ENCODE results near the gene HINT3.
"Not testable (repeated sequence)": the region's sequence is repeated elsewhere in the genome, so short reads cannot be mapped to it uniquely, and the experiment has no call there.

The HINT3 gene

GRCh38 chr6:125963817-125964216 is 7.2 kb downstream of the HINT3 start:
- DNase-seq: no peak

- no peak for DNase-seq
Measured at GRCh38 chr6:125966569-125966968, 10.0 kb downstream of the HINT3 start.

GRCh38 chr6:125968493-125968892 is 11.9 kb downstream of the HINT3 start:
- no peak for DNase-seq

GRCh38 chr6:125970760-125971159 is 14.2 kb downstream of the HINT3 start:
- no peak for DNase-seq

- not testable (repeated sequence) for DNase-seq
Measured at GRCh38 chr6:125972478-125972877, 15.9 kb downstream of the HINT3 start.

GRCh38 chr6:125974214-125974866 is 17.8 kb downstream of the HINT3 start:
- no peak for DNase-seq

- DNase-seq: no peak
Measured at GRCh38 chr6:125979101-125979500, 22.5 kb downstream of the HINT3 start.

- DNase-seq: no peak
Measured at GRCh38 chr6:125981571-125982185, 25.1 kb downstream of the HINT3 start.

- no peak for DNase-seq
Measured at GRCh38 chr6:125983246-125983945, 26.8 kb downstream of the HINT3 start.

GRCh38 chr6:125984311-125984710 is 27.7 kb downstream of the HINT3 start:
- DNase-seq: no peak

GRCh38 chr6:125985522-125985921 is 29.0 kb downstream of the HINT3 start:
- no peak for DNase-seq

- no peak for DNase-seq
Measured at GRCh38 chr6:125985979-125986300, 29.4 kb downstream of the HINT3 start.

- peak; percentile 68 for DNase-seq
Measured at GRCh38 chr6:125986301-125987025, 29.9 kb downstream of the HINT3 start, which contains the start of gene TRMT11. TRMT11 (plus strand) TSS chr6:125986540; CDS start chr6:125986551, 11 bp downstream.

- DNase-seq: no peak
Measured at GRCh38 chr6:125987026-125987617, 30.6 kb downstream of the HINT3 start.

- no peak for DNase-seq
Measured at GRCh38 chr6:125988280-125988679, 31.7 kb downstream of the HINT3 start.

- no peak for DNase-seq
Measured at GRCh38 chr6:125989631-125990030, 33.1 kb downstream of the HINT3 start.

GRCh38 chr6:125991653-125992052 is 35.1 kb downstream of the HINT3 start:
- no peak for DNase-seq

GRCh38 chr6:125994670-125995488 is 38.3 kb downstream of the HINT3 start:
- DNase-seq: no peak

- peak; percentile 56 for DNase-seq
Measured at GRCh38 chr6:125995972-125996580, 39.5 kb downstream of the HINT3 start.

- no peak for DNase-seq
Measured at GRCh38 chr6:126002755-126003679, 46.4 kb downstream of the HINT3 start.

GRCh38 chr6:126007800-126008199 is 51.2 kb downstream of the HINT3 start:
- DNase-seq: no peak

Data from activated CD4-positive, alpha-beta T cell treated with anti-CD3 and anti-CD28 coated beads for 1 hour (primary cell).